ENCODE results near the gene ANLN.

ANLN gene

GRCh38 chr7:36497775-36498174 lies 108.1 kb downstream of the ANLN start:
- DNase-seq (ENCODE audit: insufficient read length), result no peak
- no peak for TF ChIP-seq POLR2AphosphoS5 (IDR thresholded peaks at IDR 0.05; ENCODE audit: low read depth, low read length)
- TF ChIP-seq TAF1 (IDR thresholded peaks at IDR 0.05; ENCODE audit: borderline replicate concordance, low read depth, low read length), result no peak
- no peak for TF ChIP-seq POLR2A (IDR thresholded peaks at IDR 0.05; ENCODE audit: low read depth, low read length)
- FAIRE-seq, result no peak
